Measurements from ENCODE around the gene PET117.
A peak's percentile ranks its signal among the peaks of the same experiment; 100 is the strongest.

GRCh38 chr20:18137412-18138265, at the start of gene PET117, which contains the start of gene KAT14:
- TF ChIP-seq POLR2AphosphoS5 (IDR thresholded peaks at IDR 0.05): peak; percentile 92 to 94 (median 94)
- peak in 1 of 11 experiments; percentile 18 for TF ChIP-seq CTCF (IDR thresholded peaks at IDR 0.05 in 8 of 11, conservative IDR thresholded peaks at IDR 0.05 in 3 of 11)

Data from spleen (tissue), 7 donors.